Measurements from ENCODE around the gene GALNT7.

The GALNT7 gene

DNA sequence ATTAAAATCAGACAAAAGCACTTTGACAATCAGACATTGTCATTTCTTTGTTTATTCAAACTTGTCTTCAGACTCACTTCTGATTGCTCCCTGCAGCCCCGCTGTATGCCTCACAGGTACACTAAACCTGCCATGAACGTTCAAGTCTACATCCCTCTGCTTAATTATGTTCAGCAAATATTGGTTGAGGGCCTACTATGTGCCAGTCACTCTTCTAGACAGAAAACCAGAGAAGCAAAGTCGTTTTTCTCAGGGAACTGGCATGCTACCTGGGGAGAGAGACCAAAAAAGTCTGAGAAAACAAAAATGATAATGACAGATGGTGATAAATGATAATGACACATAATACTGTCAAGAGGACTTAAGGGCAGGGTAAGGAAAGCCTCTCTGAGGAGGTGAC lies 146.1 kb downstream of the GALNT7 start:
- no peak for DNase-seq

DNA sequence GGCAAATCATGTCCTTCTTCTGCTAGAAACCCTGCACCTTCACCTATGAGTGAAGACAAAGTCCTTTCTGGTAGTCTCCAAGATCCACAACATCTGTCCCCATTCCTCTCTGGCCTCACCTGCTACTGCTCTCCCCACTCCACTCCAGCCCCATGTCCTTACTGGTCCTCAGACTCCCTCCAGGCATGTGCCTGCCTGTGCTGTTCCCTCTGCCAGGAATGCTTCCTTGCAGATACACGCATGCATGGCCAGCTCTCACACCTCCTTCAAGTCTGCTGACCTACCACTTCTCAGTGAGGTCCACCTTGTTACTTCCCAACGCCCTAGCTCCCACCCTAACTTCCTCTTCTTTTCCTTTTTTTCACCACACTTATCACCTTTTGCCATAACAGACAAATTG lies 147.4 kb downstream of the GALNT7 start:
- no peak for DNase-seq

DNA sequence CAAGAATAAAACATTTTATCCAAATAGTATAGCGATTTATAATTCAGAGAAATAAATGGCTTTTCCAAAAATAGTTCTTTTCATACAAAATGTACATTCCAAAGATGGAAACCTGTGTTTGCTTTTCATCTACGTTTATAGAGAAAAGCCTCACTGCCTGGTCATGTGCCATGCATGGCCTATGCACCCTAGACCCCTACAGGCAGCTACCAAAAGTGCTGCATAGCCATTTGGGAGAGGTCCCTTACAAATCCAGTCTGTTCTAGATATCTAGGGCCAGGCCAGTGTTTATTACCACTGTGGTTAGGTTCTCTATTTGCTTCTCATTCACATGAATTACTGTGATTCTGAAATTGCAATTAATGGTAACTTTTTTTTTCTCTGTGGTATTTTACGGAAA lies 148.4 kb downstream of the GALNT7 start:
- peak; percentile 13 to 15 for DNase-seq

DNA sequence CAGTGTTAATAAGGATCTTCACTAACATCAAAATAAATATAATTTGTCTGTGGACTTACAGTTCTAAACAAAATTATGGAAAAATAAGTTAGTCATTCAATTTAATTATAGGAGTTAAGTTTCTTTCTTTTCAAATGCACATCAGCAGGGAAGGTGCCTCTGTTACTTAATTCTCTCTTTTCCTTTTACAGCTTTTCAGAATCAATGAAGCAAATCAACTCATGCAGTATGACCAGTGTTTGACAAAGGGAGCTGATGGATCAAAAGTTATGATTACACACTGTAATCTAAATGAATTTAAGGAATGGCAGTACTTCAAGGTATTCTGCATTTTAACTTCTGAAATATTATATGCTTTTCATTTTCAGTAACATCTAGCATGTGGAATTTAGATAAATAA lies 149.6 kb downstream of the GALNT7 start:
- DNase-seq: peak; percentile 73 to 88

DNA sequence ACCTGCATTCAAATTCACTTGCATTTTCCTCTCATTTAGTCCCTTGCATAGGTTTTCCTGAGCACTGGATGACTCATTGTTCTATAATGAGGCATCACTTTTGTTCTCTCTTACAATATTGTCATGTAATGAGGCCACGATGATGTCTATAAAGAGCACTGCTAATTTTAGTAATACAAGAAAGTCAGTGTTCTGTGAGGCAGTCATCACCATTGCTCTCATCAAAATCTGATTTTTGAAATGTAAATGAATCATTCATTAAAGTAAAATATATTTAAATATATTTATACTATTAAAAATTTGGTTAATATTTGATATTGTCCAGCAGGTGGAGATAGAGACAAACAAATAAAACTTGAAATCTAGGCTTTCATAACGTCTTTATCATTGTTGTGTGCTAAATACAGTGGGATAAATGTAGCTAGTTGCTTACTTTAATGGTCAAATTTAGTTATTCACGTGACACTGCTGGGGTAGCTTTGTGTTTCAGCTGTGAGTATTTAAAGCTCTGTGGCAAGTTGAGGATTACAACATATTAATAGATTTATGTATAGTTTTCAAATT lies 150.1 kb downstream of the GALNT7 start:
- peak; percentile 80 to 88 for DNase-seq

DNA sequence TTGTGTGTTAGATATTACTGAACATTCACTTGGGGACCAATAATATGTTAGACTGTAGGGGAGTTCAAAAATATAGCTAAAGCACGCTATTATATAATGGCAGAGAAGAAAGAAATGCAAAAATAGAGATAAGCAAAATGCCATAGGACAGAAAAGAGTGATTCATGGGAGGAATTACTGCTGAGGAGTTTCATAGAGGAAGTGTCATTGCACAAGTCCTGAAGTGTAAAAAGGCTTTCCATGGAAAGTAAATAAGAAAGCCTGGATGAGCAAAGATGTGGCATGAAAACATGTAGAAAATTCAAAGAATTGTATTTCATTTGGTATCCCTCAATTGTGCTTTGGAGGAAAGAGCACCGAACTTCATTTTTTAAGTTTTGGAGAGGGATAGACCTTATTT lies 151.1 kb downstream of the GALNT7 start:
- no peak for DNase-seq

DNA sequence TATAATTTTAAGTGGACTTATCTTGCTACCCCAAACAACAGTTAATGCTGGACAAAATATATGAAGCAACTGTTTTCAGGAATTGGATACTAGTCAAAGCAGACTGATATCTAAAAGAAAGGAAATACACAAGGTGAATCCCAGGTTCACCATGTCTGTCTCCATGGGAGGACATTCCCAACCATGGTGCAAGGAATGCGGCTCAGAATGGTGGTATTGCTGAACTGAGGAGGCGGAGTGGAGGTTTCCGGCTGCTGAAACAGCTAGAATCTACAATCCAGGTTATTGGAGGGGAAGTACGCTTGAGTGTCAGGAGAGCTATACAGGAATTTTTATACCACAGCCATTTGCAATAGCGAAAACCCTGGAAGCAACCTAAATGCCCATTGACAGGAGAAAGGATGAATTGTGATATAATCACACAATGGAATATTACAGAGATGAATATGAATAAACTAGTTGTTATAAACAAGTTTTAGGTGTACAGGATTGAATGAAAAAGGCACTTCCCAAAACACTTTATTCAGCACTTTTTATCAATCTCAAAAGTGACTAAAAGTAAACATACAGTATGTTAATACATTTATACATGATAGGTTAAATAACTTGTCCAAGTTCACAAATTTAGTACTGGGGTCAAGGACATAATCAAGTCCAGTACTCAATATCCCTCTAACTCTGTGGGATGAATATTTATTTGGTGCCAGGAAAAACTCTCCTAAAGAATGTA lies 156.6 kb downstream of the GALNT7 start:
- DNase-seq: no peak

DNA sequence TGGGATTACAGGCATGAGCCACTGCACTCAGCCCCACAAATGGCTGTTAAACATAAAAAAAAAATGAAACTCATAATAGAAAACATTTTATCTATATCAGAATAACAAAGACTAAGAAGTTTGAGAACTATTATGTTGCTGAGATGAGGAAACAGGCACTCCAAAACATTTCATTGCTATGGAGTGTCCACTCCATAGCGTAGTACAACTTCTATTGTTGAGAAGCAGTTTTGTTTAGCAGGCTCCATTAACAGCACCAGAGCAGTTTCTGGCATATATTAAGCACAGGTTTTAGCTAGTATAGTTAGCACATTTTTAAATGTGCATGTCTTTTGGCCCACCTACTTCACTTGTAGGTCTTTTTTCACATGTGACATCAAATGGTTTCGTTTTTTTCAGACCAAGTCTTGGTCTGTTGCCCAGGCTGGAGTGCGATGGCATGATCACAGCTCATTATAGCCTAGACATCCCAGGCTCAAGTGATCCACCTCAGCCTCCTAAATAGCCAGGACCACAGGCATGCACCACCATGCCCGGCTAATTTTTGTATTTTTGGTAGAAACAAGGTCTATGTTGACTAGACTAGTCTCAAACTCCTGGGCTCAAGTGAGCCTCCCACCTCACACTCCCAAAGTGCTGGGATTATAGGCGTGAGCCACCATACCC lies 159.8 kb downstream of the GALNT7 start:
- no peak for DNase-seq

DNA sequence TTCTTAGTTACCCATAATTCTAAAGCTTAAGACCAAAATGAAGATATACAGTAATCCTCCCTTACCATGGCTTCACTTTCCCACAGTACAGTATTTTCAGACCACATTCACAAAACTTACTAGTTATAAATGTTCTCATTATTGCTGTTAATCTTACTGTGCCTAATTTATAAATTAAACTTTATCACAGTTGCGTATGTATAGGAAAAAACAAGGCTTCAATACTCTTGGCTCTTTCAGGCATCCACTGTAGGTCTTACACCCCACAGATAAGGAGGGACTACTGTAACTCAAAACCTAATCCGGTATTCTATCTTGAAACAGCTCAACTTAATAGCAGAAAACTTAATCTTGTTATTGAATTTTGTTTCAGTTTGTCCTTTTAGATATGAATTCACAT lies 162.0 kb downstream of the GALNT7 start:
- DNase-seq: no peak

DNA sequence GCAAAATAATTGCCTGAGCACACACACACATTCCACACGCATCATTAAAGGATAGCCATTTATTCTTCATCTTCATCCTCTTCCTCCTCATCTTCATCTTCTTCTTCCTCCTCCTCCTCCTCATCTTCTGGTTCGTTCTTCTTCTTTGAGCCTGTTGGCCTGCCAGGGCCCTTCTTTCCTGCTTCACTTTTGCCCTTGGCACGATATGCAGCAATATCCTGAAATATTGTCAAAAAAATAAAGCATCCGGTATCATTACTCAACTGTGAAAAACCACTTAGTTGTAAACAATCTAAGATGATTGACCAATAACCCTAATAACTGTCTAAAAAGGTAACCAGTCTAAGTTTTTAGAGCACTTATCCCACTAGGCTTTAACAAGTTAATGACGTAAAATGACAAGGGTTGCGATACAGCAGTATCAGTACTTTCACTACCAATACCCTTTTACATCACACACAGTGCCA lies 163.4 kb downstream of the GALNT7 start:
- DNase-seq: no peak

DNA sequence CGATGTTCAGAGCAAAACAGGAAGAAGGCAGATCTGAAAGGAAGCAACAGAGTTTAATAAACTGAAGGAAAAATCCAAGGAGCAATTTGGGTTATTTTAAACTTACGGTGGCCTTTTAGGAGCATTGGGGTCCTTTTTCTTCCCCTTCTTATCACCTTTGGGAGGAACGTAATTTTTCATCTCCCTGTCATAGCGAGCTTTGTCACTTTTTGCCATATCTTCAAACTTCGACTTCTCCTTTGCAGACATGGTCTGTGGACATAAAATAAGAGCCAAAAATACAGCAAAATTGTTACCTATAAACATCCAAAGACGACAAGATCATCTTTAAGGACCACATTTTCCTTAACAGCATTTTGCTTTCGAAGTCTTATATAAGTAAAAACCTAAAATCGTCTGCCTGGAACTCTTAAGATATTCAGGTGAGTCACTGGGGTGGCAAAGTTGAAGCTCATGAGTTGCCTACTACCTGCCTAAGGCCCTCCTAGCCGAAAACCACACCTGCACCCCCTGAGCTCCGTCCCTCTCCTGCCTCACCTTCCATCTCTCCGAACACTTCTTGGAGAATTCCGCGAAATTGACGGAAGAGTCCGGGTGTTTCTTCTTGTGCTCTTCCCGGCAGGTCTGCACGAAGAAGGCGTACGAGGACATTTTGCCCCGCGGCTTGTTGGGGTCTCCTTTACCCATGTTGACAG lies 164.5 kb downstream of the GALNT7 start:
- no peak for DNase-seq

DNA sequence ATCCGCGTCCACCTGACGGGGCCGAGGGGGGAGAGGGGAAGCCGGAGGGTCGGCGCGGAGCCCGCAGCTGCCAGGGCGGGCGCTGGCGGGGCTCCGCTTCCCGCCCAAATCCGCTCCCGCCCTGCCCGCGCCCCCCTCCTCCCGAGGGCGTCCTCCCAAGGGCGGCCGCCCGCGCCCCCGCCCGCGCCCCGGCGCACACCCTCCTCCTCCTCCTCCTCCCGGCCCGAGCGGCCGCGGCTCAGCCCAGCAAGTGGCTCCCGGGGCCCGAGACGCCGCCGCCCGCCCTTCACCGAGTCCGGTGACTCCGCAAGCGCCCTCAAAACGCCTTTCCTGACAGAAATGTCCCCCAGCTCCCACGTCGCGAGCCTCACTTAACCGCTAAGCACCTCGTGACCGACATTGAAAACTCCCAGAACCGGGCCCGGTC lies 165.1 kb downstream of the GALNT7 start:
- DNase-seq: no peak

DNA sequence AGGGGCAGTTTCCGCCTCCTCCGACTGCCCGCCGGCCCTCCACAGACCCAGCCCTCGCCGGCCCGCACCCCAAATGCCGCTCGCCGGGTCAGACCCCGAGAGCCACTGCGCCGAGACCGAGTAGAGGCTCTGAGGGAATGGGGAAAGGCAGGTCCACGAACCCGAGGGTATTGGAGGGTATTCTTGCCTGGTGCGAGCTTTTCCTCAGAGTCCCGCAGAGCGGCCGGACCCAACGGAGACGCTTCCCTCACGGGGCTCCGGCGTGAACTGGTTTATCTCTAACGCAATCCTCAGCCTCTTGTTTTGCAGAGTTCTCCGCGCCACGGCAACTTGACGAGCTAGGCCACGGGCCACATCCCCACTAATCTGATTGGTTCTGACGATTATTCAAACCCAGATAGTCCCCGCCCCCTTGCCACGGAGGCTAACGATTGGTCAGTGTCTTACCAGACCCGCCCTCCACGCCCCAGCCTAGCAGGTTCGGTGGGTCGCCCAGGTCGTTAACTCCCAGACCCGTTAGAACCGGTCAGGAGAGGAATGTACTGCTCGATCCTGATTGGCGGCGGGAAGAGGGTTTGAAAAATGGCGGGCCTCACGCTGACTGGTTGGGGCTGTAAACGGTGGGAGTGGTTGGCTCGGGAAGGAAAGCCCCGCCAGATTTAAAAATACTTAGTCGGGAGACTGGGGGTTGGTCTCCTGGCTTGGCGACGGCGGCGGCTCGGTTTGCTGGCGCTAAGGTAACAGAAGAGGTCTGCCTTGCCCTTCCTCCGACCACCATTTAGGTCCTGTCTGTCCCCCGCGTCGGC lies 165.7 kb downstream of the GALNT7 start, which contains the start of gene HMGB2:
Gene HMGB2, minus strand, starts transcription at position 274 of the 806 bp plus-strand sequence. CDS start 709 bp downstream, outside the sequence.
- peak; percentile 98 to 99 for DNase-seq

DNA sequence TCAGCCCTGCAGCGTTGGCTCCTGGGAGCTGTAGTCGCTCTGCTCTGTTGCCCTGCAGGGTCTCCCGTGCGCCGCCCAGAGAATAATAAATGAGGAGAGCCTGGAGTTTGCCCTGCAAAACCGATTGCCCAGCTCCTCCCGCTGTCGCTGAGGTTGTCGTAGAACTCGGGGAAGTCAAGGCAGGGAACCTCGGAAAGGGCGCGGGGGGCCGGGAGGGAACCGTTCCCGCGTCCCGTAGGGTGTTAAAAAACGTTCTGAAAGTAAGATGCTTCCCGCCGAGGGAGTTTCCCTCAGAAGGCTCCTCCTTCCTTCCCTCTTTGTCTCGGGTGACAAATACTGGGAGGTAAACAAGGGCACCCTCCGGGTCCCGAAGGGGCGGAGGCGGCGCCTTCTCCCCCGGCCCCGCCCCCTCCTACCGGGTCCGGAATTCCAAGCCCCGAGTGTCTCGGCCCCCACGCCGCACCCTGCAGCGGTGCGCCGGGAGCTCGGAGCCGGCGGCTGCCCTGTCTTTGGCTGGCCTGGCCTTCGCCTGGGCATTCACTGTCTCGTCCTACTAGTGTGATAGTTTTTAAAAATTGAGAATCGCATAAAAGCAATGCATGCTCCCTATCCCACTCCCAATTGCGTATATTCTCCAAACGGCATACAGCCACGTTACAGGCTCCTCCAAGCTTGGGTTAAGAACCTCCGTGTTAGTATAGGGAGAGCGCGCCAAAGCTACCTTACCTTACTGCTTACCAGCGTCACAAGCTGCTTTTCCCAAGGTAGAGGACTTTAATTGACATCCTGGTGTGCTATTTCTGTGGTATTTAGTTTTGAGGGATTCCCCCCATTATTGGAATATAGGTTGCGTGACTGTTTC lies 166.5 kb downstream of the GALNT7 start:
- DNase-seq: peak; percentile 81 to 86

DNA sequence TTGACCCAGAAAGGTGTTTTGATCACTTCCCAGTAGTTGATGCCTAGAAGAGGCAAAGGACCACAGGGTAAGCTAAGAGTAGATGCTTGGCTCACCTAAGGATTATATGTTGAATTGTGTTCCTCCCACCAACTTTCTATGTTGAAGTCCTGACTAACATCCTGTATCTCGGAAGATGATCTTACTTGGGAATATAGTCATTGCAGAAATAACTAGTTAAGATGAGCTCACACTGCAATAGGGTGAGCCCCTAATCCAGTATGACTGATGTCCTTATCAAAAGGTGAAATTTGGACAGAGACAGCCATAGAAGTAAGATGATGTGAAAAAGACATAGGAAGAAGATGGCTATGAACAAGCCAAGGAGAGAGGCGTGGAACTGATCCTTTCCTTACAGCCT lies 168.9 kb downstream of the GALNT7 start:
- DNase-seq: no peak

DNA sequence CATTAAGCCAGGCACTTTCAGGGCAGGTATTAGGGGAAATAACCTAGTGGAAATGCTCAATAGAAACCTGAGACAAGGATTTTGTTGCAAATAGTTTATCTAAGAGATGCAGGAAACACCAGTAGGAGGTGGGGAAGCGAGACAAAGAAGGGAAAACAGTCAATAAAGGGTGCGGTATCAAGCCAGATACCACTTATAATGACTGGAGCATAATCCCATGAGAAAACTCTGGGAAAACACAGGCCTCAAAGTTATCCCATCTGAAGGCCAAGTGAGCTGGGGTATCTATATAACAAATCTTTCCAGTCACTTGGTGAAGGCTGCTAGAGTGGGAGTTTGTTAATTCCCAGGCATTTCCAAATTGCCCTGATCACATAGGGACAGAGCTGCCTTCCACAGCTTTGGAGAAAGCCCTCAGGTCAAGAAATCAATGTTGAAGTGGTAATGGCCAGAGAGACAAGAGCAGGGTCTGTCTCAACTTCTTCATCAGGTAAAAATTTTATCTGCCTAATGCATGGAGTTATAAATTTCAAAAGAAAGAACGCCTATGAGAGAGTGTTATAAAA lies 175.3 kb downstream of the GALNT7 start:
- no peak for DNase-seq

DNA sequence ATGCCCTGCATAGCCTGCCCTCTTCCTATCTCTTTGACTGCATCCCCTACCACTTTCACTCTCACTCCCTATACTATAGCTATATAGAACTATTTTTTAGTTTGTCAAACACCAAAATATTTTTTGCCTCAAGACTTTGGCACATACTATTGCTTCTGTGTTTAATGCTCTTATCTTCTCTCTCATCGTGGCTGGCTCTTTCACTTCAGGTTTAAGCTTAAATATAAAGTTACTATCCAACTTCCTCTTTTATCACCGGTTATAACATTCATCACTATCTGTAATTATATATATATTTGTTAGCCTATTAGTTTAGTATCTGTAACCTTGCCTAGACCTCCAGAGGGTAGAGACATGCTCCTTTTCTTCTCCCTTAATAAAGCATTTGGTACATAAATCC lies 177.0 kb downstream of the GALNT7 start:
- DNase-seq: no peak

DNA sequence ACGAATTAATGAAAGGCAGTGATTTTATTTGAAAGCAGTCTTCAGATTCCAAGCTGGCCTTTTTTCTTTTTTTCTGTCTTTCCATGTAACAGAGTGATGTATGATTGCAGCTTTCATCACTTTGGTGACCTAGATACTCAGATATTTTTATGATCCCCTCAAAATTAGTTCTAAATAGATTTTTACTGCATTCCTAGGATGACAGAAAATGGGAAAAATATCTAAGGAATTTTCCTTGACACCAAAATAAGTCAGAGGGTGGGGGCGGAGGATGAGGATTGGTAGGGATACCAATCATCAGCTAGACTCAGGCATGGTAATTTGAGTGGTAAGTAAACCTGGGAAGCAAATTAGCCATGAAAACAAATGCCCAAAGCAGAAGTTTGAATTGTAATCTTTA lies 177.5 kb downstream of the GALNT7 start:
- no peak for DNase-seq

DNA sequence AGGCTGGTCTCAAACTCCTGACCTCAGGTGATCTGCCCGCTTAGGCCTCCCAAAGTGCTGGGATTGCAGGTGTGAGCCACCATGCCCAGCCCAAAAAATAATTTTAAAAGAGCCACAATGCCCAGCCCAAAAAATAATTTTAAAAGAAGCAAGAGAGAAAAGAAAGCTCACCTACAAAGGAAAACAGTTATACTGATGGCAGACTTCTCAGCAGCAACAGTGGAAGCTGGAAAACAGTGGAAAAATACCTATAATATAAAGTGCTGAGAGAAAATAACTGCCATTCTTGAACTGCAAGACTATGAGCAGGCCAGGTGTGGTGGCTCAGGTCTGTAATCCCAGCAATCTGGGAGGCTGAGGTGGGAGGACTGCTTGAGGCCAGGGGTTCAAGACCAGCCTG lies 178.9 kb downstream of the GALNT7 start:
- DNase-seq: no peak

DNA sequence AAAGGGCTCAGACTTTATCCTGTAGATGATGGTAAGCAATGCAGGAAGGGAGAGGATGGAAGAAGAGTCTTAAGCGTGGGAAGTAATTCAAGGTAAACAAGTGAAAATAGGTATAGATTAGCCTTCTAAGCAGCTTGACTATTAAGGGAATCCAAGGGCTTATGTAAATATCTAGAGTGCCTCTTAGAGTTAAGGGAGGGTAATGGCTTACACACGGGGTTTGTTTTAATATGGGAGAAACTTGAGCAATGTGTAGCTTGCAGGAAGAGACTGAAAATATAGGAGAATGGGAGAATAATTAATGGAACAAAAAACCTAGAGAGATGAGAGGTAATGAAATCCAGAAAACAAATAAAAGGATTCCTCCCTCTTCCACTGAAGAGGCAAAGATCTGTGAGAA lies 189.3 kb downstream of the GALNT7 start:
- no peak for DNase-seq

DNA sequence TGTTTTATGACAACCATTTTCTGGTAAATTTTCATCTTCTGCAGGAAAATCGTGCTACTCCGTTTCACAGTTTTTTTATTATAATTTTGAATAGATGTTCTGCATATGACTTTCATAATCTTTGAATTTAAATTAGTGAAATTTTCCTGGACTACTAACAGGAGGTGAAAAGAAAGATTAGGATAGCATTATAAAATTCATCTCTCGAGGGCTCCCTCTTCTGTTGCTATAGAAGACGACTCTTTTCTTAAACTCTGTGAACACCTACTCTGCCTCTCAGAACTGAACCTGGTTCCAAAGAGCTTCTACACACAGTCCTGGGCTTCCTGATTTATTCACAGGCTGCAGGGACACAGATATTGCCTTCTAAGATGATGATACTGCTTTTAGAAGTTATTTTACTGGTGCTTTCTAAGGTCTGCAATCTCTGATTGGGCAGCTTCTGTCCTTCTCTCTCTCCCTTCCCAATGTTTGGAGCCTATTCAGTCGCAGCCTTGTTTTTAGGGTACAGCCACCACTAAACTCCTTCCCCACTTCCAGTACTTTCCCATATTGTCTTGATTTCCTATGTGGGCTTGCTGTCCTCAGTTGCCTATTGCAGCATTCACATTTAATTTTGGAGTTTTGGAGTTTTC lies 192.1 kb downstream of the GALNT7 start:
- DNase-seq: no peak

Measured in NCI-H1930 (cell line).